H1 (cell line): ENCODE data around the gene TMEM163. TPM values are rescaled to one million over a fixed set of nuclear protein-coding genes. Genes with fewer than 3 reads are reported as not detected.
"Not testable (repeated sequence)": the region's sequence is repeated elsewhere in the genome, so short reads cannot be mapped to it uniquely, and the experiment has no call there.

Source experiments
- CTCF ChIA-PET: fragments of 300-600 bp; sonication (Branson Sonifier 250); formaldehyde crosslinking; loops from one replicate; lab custom pipeline; 2021; ENCODE audit not compliant: partially characterized antibody; lab: Charles Lee
- POLR2A ChIA-PET: fragments of 300-600 bp; sonication (Branson Sonifier 250); formaldehyde crosslinking; loops from one replicate; lab custom pipeline; 2021; ENCODE audit warnings: inconsistent platforms; ENCODE audit not compliant: partially characterized antibody; lab: Charles Lee
- DNase-seq, 2 experiments: peaks; one replicate each; pipeline versions ENCODE4 v3.0.0 to v3.0.0-alpha.2; 2010 to 2022; ENCODE audit warnings: low spot score in 2 of 2, low read depth in 1 of 2, mixed read lengths in 1 of 2
- FAIRE-seq: peaks from 2 replicates; lab custom pipeline; 2011; peaks lifted over from hg19 to GRCh38; lab: Jason Lieb, UNC
- H2AFZ ChIP-seq: 2 replicates; pipeline ENCODE4 v1.8.1; 2012; ENCODE audit warnings: low read length, inconsistent platforms
- H2AK5ac ChIP-seq: 2 replicates; pipeline ENCODE4 v1.6.1; 2013; ENCODE audit warnings: low read depth, low read length
- H2BK120ac ChIP-seq: replicated peaks from 2 replicates; pipeline ENCODE3; 2013; ENCODE audit warnings: low read depth, low read length, inconsistent platforms
- H2BK12ac ChIP-seq: 2 replicates; pipeline ENCODE4 v1.6.1; 2013; ENCODE audit warnings: low read depth, low read length
- H2BK15ac ChIP-seq: 2 replicates; pipeline ENCODE4 v1.6.1; 2013; ENCODE audit warnings: low read length
- H2BK20ac ChIP-seq: 2 replicates; pipeline ENCODE4 v1.6.1; 2013; ENCODE audit warnings: low read length
- H2BK5ac ChIP-seq: 2 replicates; pipeline ENCODE4 v1.6.1; 2013; ENCODE audit warnings: low read depth, low read length
- H3K14ac ChIP-seq: 2 replicates; pipeline ENCODE4 v1.6.1; 2013; ENCODE audit warnings: inconsistent platforms; ENCODE audit not compliant: insufficient read length
- H3K18ac ChIP-seq: 2 replicates; pipeline ENCODE4 v1.6.1; 2013; ENCODE audit warnings: low read length; ENCODE audit errors: extremely low read depth
- H3K23ac ChIP-seq: 2 replicates; pipeline ENCODE4 v1.6.1; 2013; ENCODE audit warnings: inconsistent platforms; ENCODE audit not compliant: insufficient read length
- H3K23me2 ChIP-seq: 2 replicates; pipeline ENCODE4 v1.6.1; 2013; ENCODE audit warnings: low read depth, low read length
- H3K27ac ChIP-seq: 2 replicates; pipeline ENCODE4 v1.6.1; 2011; ENCODE audit warnings: low read depth, low read length, inconsistent platforms
- H3K27me3 ChIP-seq, 4 experiments: replicated peaks in 1 of 4; 1 replicate in 1 of 4; 2 replicates in 3 of 4; pipeline versions ENCODE4 v1.6.1 to v1.8.1; 2011 to 2013; ENCODE audit warnings: low read length in 3 of 4, mild to moderate bottlenecking in 3 of 4, inconsistent platforms in 2 of 4, mixed read lengths in 2 of 4, moderate library complexity in 1 of 4; ENCODE audit not compliant: control insufficient read depth in 3 of 4, insufficient read depth in 3 of 4; ENCODE audit errors: extremely low read depth in 1 of 4
- H3K36me3 ChIP-seq, 4 experiments: 2 replicates each; pipeline versions ENCODE4 v1.6.1 to v1.8.1; 2011 to 2013; ENCODE audit warnings: mild to moderate bottlenecking in 4 of 4, low read length in 3 of 4, moderate library complexity in 2 of 4, control low read depth in 1 of 4, inconsistent platforms in 1 of 4; ENCODE audit not compliant: insufficient read depth in 4 of 4, control insufficient read depth in 2 of 4
- H3K4ac ChIP-seq: replicated peaks from 2 replicates; pipeline ENCODE3; 2013; ENCODE audit warnings: low read length, low read depth, mixed read lengths, inconsistent platforms; ENCODE audit not compliant: insufficient read length
- H3K4me1 ChIP-seq, 4 experiments: replicated peaks in 1 of 4; 1 replicate in 1 of 4; 2 replicates in 3 of 4; pipeline versions ENCODE4 v1.6.1 to v1.8.1; 2011 to 2013; ENCODE audit warnings: low read length in 3 of 4, inconsistent platforms in 2 of 4, mixed read lengths in 1 of 4; ENCODE audit not compliant: insufficient read depth in 4 of 4, control insufficient read depth in 3 of 4
- H3K4me2 ChIP-seq, 2 experiments: 2 replicates each; pipeline versions ENCODE4 v1.6.1 to v1.8.1; 2011 to 2013; ENCODE audit warnings: low read depth in 2 of 2, low read length in 2 of 2, control low read depth in 1 of 2, inconsistent platforms in 1 of 2, mild to moderate bottlenecking in 1 of 2; ENCODE audit not compliant: insufficient read depth in 1 of 2
- H3K4me3 ChIP-seq, 4 experiments: fragments of 200-600, 300-600 bp in 1 of 4; sonication (generic), shearing (Covaris generic), sonication (Bioruptor Twin) in 1 of 4; 2 replicates each; pipeline versions ENCODE4 v1.5.1 to v1.8.1; 2011 to 2016; ENCODE audit warnings: low read length in 4 of 4, low read depth in 3 of 4, control low read depth in 2 of 4, inconsistent platforms in 2 of 4, mild to moderate bottlenecking in 2 of 4, mixed read lengths in 1 of 4, moderate library complexity in 1 of 4; ENCODE audit not compliant: insufficient read depth in 2 of 4; ENCODE audit errors: extremely low read depth in 1 of 4
- H3K56ac ChIP-seq: replicated peaks from 2 replicates; pipeline ENCODE3; 2013; ENCODE audit warnings: low read depth, mild to moderate bottlenecking, mixed read lengths, low read length, inconsistent platforms; ENCODE audit not compliant: insufficient read length
- H3K79me1 ChIP-seq: 2 replicates; pipeline ENCODE4 v1.6.1; 2013; ENCODE audit warnings: low read depth, low read length, control low read depth
- H3K79me2 ChIP-seq, 2 experiments: 2 replicates each; pipeline versions ENCODE4 v1.6.1 to v1.8.1; 2012 to 2013; ENCODE audit warnings: low read length in 2 of 2, mild to moderate bottlenecking in 2 of 2, inconsistent platforms in 1 of 2; ENCODE audit not compliant: insufficient read depth in 2 of 2, control insufficient read depth in 1 of 2
- H3K9ac ChIP-seq, 4 experiments: replicated peaks in 1 of 4; 1 replicate in 1 of 4; 2 replicates in 3 of 4; pipeline versions ENCODE4 v1.6.1 to v1.8.1; 2011 to 2013; ENCODE audit warnings: low read depth in 3 of 4, low read length in 3 of 4, control low read depth in 2 of 4, mild to moderate bottlenecking in 2 of 4, moderate library complexity in 2 of 4, inconsistent platforms in 1 of 4; ENCODE audit errors: extremely low read depth in 1 of 4
- H3K9me3 ChIP-seq, 2 experiments: 2 replicates each; pipeline versions ENCODE4 v1.6.1 to v1.8.1; 2012 to 2013; ENCODE audit warnings: mild to moderate bottlenecking in 2 of 2, moderate library complexity in 2 of 2, control low read depth in 1 of 2, inconsistent platforms in 1 of 2, low read depth in 1 of 2, low read length in 1 of 2, mixed read lengths in 1 of 2; ENCODE audit not compliant: insufficient read depth in 2 of 2
- H4K20me1 ChIP-seq, 2 experiments: replicated peaks in 1 of 2; 2 replicates each; pipeline versions ENCODE3 to v1.8.1; 2011 to 2013; ENCODE audit warnings: inconsistent platforms in 2 of 2, low read length in 2 of 2, mild to moderate bottlenecking in 1 of 2; ENCODE audit not compliant: insufficient read depth in 2 of 2, control insufficient read depth in 1 of 2
- H4K5ac ChIP-seq: 2 replicates; pipeline ENCODE4 v1.6.1; 2013; ENCODE audit warnings: low read length, low read depth, mixed read lengths, inconsistent platforms; ENCODE audit not compliant: insufficient read length
- H4K8ac ChIP-seq: 2 replicates; pipeline ENCODE4 v1.8.0; 2013; ENCODE audit warnings: mild to moderate bottlenecking, moderate library complexity, low read length, inconsistent platforms; ENCODE audit not compliant: insufficient read depth; ENCODE audit errors: extremely low read depth
- H4K91ac ChIP-seq: replicated peaks from 2 replicates; pipeline ENCODE3; 2013; ENCODE audit warnings: low read length, mixed read lengths, inconsistent platforms; ENCODE audit not compliant: insufficient read length
- WGBS, 2 experiments: shearing (Covaris generic) in 1 of 2; methylation state at CpG; one replicate each; pipeline versions ENCODE4 v1.1.6 to v1.1.7; 2013 to 2015; ENCODE audit warnings: low lambda C conversion rate in 2 of 2, mixed read lengths in 2 of 2, inconsistent platforms in 1 of 2, low coverage in 1 of 2, missing lambda C conversion rate in 1 of 2; ENCODE audit not compliant: insufficient replicate concordance in 2 of 2, insufficient coverage in 1 of 2, insufficient read length in 1 of 2; ENCODE audit errors: extremely low coverage in 1 of 2, missing lambda C conversion rate in 1 of 2; 5-methylcytosine and 5-hydroxymethylcytosine counted together
- polyA plus RNA-seq, 7 experiments: library from polyadenylated mRNA; depleted of rRNA in 3 of 7; stranded (reverse) in 5 of 7; unstranded in 2 of 7; fragments of >200 nt in 5 of 7; fragments of 200-250 nt in 2 of 7; gene quantifications; 1 replicate in 5 of 7; 2 replicates in 1 of 7; 4 replicates in 1 of 7; pipeline versions ENCODE4 v1.2.1 to v1.2.3, GENCODE V29; 2011 to 2013; ENCODE audit warnings: missing spikeins in 2 of 7, mixed read lengths in 2 of 7
- total RNA-seq: library from RNA; stranded (reverse); fragmentation: NEBNext Ultra II Directional; extraction: Animal tissue kit (Norgen Biotek cat#: 25700); gene quantifications from 2 replicates; pipeline ENCODE4 v1.2.1, GENCODE V29; 2021

TMEM163 gene
- total and polyA plus RNA-seq, 2 of the 8 experiments (the other 6 are each of a cell fraction or from before 2014, with no cell fraction given), result 2.8 to 3.2 TPM

DNA sequence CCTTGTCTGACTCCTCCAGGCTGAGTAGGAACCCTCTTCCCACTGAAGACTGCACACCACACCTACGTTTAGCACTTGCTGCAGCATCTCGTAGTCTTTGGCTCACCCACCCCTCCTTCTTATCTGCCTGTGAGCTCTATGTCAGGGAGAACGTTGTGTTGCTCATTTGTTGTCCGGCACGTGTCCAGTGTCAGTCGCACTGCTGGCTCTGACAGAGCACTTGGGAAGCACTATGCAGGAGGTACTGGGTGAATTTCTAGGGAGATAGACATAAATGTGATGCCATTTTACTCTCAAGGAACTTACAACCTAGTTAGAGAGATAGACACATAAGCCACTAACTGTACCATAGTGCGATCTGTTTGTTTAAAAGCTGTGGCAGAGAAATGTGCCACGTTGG is 241.8 kb downstream of the TMEM163 start:
- H3K4me2 ChIP-seq, result not testable (repeated sequence)

More for the DNA sequence above, 241.8 kb downstream of the TMEM163 start:
- H2AK5ac ChIP-seq, H3K27ac ChIP-seq, H4K91ac ChIP-seq, H2BK5ac ChIP-seq, H3K79me1 ChIP-seq, H2BK15ac ChIP-seq, H2BK120ac ChIP-seq, POLR2A ChIA-PET, H4K20me1 ChIP-seq, H3K23me2 ChIP-seq, H3K9me3 ChIP-seq, H3K18ac ChIP-seq, H2BK12ac ChIP-seq, H3K56ac ChIP-seq, H3K79me2 ChIP-seq, H3K36me3 ChIP-seq, H3K9ac ChIP-seq, H3K4ac ChIP-seq, H4K8ac ChIP-seq, DNase-seq, H3K14ac ChIP-seq, H2AFZ ChIP-seq, H4K5ac ChIP-seq, H3K23ac ChIP-seq, H3K4me1 ChIP-seq, H2BK20ac ChIP-seq, H3K27me3 ChIP-seq, H3K4me3 ChIP-seq, FAIRE-seq: not testable (repeated sequence)
- WGBS, 2 experiments, result 92% methylated on average over 8 of the region's 8 CpGs; no CpG with 5 or more reads in 1 of the 2 experiments
- CTCF ChIA-PET, result interaction anchor here (1.0 kb wide), 1 partner anchor 236 kb away, joined by 3 read pairs; no protein-coding TSS in a partner anchor
